Suppressor macrophage treated with lipopolysaccharide for 4 hours (primary cell): ENCODE results near the gene MRPL2.

ENCODE experiments used
- DNase-seq: peaks from one replicate; pipeline ENCODE4 v3.0.0-alpha.2; 2020

Gene MRPL2

GRCh38 chr6:43059168-43060033 lies at the start of gene MRPL2, which contains the start of gene KLC4:
TSS of gene MRPL2 (minus strand) at chr6:43059434. CDS start at chr6:43059381, 53 bp downstream.
TSS of gene KLC4 (plus strand) at chr6:43059631. CDS start at chr6:43061336, 1,705 bp downstream.
- DNase-seq = peak; percentile 99

GRCh38 chr6:43107344-43108062 lies 48.3 kb upstream of the MRPL2 start:
- no peak for DNase-seq

- DNase-seq = no peak
These were observed 46.4 kb upstream of the MRPL2 start for GRCh38 chr6:43105538-43106222.

GRCh38 chr6:43103253-43103876 lies 44.1 kb upstream of the MRPL2 start:
- no peak for DNase-seq

GRCh38 chr6:43101497-43101896 lies 42.3 kb upstream of the MRPL2 start:
- DNase-seq = no peak

- DNase-seq = no peak
These were observed 38.3 kb upstream of the MRPL2 start for GRCh38 chr6:43097502-43097901.

- no peak for DNase-seq
These were observed 37.9 kb upstream of the MRPL2 start for GRCh38 chr6:43097098-43097489.

GRCh38 chr6:43096451-43097097 lies 37.3 kb upstream of the MRPL2 start:
- no peak for DNase-seq

- no peak for DNase-seq
These were observed 36.7 kb upstream of the MRPL2 start for GRCh38 chr6:43095939-43096338.

- DNase-seq = peak; percentile 17
These were observed 34.4 kb upstream of the MRPL2 start for GRCh38 chr6:43093436-43094289.

GRCh38 chr6:43092635-43093034 lies 33.4 kb upstream of the MRPL2 start:
- DNase-seq = no peak

GRCh38 chr6:43091436-43091991 lies 32.3 kb upstream of the MRPL2 start:
- no peak for DNase-seq

GRCh38 chr6:43091020-43091419 lies 31.8 kb upstream of the MRPL2 start:
- DNase-seq = no peak

GRCh38 chr6:43090559-43090956 lies 31.3 kb upstream of the MRPL2 start:
- DNase-seq = no peak

- no peak for DNase-seq
These were observed 30.8 kb upstream of the MRPL2 start for GRCh38 chr6:43089874-43090558.

- no peak for DNase-seq
These were observed 30.2 kb upstream of the MRPL2 start for GRCh38 chr6:43089467-43089866.

- DNase-seq = no peak
These were observed 29.4 kb upstream of the MRPL2 start for GRCh38 chr6:43088654-43089056.

- no peak for DNase-seq
These were observed 26.9 kb upstream of the MRPL2 start for GRCh38 chr6:43086022-43086658.

GRCh38 chr6:43082806-43083655 lies 23.8 kb upstream of the MRPL2 start:
- DNase-seq = no peak
